SK-N-DZ (cell line): ENCODE results near the gene HNF1B.

Experiments used
- DNase-seq: peaks from one replicate; pipeline ENCODE4 v3.0.0-alpha.2; 2015; ENCODE audit warnings: low spot score

The HNF1B gene

DNA sequence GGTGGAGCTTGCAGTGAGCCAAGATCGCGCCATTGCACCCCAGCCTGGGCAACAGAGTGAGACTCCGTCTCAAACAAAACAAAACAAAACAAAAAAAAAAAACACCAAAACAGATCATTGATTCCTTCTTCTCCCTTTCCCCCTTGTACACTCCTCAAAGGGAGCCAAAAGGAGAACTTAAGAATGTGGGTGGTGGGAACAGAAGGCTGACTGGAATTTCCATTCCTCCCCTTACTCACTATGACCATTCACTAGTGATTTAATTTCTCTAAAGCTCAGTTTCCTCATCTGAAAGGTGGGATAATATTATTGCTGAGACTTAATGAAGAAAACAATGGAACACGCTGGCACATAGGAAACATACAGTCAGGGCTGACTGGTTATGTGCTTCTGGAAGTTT, 17.1 kb upstream of the HNF1B start:
- no peak for DNase-seq

DNA sequence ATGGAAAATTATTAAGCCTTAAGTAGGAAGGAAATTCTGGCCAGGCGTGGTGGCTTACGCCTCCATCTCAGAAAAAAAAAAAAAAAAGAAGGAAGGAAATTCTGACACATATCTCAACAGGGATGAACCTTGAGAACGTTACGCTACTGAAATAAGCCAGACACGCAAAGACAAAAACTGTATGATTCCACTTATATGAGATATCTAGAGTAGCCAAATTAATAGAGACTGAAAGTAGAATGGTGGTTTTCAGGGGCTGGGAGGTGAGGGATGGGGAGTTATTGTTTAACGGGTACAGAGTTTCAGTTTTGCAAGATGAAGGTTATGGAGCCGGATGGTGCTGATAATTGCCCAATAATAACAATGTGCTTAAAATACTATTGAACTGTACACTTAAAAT, 16.2 kb upstream of the HNF1B start:
- no peak for DNase-seq

GRCh38 chr17:37759014-37759637, 14.3 kb upstream of the HNF1B start:
- DNase-seq = no peak

- DNase-seq = no peak
Observed at GRCh38 chr17:37756051-37756450, 11.2 kb upstream of the HNF1B start.

DNA sequence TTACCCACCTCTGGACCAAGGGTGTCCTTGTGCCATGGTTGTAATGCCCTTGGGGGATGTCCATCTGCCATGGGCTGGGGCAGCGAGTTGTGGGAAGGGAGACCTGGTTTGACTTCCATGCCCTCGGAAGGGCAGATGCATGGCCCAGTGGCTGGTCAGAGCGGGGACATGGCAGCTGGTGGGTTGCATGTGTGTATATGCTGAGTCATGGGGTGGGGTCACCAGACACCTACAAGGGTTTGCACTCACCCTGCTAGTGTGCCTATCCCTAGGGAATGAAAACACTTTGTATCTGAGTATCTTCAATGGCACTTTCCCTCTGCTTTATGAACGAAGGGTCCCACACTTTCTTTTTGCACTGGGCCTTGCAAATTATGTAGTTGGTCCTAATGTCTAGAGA, 10.6 kb upstream of the HNF1B start:
- DNase-seq = no peak

GRCh38 chr17:37754363-37754762, 9.5 kb upstream of the HNF1B start:
- DNase-seq = no peak

DNA sequence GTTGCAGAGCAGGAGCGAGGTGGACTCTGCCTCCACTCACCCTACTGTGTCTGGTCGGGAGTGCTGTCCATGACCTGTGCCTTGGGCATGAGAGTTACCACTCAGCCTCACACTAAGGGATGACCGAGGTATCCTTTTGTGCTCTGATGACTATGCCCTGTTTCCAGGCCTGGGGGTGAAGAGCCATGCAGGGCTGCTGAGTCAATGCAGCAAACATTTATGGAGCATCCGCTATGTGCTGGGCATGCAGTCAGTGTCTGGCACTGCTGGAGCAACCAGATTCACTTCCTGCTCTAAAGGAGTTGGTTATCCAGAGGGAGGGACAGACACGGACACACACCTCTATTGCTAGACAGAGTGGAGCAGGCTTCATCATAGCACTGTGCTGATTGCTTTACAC, 7.6 kb upstream of the HNF1B start:
- DNase-seq = no peak

DNA sequence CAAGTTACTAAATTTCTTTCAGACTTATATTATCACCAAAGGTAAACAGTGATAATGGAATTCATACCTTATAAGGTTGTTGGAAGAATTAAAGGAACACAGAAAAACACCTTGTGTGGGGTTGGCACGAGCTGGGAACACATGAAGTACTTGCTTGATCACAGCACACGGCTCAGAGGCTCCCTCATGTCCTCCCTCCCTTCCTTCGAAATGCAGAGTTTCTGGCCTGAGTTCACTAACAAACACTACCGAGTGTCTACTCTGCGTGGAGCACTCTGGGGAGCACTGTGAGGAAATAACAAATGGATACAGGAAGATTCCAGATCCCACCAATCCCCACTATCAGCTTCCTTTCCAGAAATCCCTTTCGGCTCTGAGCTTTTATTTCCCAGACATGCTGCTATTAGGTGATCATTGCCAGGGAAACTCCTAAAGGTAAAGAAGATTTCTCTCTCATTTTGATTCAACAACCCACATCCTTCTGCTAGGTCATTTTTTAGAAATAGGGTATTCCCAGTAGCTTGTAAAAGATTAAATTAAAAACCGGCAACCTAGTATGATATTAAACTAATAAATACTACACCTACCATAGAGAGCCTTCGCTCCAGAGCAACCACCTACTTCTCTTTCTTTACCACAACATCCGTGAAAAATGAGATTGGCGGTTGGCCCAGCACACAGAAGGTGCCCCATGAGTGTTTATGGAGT, 6.1 kb upstream of the HNF1B start:
- DNase-seq = no peak

DNA sequence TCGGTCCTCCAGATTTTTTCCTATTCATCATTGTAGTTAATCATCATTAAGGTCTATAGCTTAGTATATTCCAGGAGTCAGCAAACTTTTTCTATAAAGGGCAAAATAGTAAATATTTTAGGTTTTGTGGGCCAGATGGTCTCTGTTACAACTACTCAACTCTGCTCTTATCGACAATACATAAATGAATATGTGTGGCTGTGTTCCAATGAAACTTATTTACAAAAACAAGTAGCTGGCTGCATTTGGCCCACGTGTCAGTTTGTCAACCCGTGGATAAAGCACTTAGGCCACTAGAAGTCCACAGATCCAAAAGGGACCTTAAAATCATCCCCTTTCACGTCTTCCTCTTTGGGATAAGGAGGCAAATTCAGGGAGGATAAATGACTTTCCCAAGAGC, 5.4 kb upstream of the HNF1B start:
- DNase-seq = no peak

DNA sequence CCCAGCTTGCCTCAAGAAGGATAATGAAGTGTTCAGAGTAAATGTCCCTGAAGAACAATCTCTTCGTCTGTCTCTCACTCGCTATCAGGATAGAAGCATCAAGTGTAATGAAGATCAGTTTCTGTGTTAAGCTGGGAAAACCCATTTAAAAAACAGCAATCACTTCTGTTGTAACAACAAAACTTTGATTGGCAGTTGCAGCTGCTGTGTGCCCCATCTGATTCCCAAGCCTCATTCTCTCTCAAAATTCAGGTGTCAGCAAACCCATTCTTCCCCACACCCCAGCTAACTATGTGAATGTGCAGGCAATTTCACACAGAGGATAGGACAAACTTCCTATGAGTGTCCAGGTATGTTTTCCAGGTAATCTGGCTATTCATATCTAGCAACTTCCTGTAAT, 2.4 kb upstream of the HNF1B start:
- DNase-seq = no peak

DNA sequence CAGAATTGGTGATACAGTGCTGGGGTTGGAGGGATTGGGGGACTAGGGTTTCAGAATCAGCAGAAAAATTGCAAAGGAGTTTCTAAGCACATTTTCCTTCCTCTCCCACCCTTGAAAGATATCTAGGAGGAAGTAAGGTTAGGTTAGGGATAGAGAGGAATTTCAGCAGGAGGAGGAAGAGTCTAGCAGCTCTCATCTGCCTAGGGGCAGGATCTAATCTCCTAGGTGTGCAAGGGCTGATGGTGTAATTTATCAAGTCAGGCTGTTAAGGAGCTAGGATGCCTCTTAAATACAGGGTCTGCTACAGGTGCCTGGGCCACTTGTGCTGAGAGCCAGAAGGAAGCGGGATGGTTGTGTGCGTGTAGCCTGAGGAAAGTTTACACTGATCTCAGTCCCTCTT, 1.8 kb upstream of the HNF1B start:
- no peak for DNase-seq

- no peak for DNase-seq
Observed at GRCh38 chr17:37745801-37746426, 1.1 kb upstream of the HNF1B start.

GRCh38 chr17:37744633-37744927, 279 bp downstream of the HNF1B start:
- no peak for DNase-seq

DNA sequence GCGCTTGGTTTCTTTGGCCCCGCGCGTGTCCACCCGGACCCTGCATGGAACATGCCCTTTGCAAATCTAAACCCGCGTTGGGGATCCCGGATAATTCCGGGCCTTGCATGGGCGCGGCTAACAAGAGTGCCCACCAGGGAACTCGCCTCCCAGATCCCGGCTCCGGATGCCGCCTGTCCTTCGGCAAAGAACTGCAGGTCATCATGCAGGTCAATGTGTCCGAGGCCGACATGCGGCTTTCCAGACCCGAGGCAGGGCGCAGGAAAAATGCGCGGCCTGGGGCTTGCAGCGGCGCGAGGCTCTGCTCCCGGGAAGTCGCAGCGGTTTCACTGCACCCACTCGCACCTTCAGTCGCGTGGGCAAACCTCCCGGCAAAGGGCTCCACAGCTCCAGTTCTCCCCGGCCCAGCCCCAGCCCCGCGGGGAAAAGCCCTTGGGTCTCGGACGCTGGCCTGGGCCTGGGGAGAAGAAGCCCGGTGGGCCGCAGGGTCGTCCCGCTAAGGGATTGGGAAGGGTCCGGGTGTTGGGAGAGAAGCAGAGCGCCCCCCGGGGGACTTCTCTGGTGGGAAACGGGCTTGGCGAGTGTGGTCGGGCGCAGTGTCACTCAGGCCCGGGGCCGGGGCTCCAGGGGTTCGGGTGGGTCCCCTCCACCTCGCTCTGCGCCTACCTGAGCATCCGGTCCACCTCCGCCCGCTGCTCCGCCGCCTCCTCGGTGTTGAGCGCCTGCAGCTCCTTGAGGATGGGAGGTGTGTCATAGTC, 805 bp downstream of the HNF1B start:
- DNase-seq = no peak

DNA sequence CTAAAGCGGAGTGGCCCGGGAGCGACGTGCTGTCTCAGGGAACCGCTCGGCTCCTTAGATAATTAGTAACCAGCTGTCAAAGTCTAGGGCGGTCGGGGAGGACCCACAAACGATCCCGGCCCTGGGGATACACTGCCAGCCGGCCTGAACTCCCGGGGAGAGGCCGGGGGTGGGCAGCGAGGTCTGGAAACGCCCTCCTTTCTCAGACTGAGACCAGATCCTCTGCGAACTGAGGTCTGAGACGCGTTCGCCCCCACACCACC, 1.3 kb downstream of the HNF1B start:
- no peak for DNase-seq

GRCh38 chr17:37742762-37743611, 1.9 kb downstream of the HNF1B start:
- no peak for DNase-seq

DNA sequence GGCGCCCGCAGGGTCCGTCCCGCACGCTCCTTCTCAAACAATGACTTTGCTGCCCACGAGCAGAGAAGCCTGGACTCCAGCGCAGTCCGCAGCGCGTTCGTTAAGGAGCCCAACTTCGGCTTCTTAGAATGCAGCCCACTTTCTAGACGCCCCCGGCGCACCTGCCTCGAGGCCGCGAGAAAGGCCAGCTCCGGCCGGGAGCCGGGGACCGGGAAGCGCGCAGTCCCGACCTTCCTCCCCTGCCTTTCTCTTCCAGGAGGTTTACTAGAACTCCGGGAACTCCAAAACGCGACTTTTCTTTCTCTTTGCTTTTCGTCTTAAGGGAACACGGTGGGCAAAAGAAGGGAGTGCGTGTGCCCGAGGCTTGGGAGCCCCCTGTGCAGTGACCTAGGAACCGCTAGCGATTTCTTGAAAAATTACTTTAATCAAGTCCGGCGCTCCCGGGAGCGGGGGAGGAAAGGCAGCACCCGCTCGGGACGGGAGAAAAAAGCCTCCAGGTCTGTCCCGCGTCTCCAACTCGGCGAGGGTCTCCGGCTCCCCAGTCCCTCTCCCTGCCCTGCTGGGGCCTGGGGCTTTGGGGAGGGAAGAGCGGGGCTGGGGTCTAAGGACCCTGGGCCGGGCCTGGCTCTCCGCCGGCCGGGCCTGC, 2.6 kb downstream of the HNF1B start:
- no peak for DNase-seq

DNA sequence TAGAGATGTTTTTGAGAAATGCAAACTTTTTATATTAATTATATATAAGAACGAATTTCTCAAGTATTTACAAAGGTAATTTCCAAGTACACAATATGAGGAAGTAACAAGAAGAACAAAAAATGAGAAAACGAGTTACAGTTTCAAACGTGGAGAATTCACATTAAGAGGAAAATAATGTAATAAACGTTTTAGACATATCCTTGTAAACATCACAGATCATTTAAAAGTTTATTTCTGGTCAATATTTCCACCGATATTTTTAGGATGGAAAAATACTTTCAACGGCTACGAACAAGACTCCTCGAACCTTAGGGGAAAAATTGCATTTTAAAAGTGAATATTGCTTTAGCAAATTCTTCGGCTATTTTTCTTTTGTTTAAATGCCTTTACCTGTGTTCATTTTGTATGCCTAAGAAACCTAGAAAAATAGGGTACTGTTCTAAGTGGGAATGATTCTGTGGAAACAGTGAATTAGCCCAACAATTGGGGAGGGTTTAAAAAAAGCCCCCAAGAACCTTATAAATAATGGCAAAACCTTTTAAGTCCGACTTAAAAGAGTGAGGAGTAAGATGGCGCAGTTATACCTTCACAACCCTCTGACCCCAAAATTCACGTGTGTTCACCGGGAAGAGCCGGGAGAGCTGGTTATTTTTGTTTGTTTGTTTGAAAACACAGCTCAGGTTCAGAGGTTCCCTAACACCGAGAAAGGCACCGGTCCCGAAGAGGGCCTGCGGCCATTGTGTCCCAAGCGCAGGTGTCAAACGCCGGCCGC, 3.3 kb downstream of the HNF1B start:
- DNase-seq = no peak

DNA sequence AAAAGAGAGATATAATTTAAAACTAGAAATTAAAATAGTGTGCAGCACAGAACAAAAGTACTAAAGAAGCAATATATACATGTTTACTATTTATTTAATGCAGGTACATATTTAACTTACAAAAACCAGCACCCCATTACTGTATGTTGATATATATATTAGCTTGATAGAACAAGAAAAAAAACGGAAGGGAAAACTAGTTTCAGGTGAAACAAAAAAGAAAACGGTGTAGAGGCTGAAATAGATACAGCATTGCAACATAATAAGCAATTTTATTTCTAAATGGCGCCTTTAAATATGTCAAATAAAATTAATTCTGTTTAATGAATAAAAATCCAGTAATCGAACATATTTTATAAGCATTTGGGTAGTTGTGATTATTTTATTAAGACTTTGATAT, 3.9 kb downstream of the HNF1B start:
- no peak for DNase-seq

DNA sequence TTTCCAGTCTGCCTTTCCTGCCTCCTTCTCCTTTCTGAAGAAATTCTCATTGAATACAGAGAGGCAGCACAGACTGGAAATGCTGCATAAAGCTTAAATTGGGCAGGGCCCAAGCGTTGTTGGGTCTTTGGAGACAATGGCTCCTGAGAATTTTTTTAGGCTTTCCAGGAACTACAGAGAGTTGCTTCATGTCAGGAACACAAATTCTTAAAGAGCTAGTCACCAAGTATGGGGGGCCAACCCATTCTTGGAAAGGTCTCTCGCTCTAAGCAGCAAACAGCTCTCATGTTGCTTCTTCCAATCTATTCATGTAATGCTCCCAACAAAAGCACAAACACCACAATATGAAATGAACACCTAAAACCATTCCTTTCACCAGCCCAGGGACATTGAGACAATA, 6.9 kb downstream of the HNF1B start:
- DNase-seq = no peak

GRCh38 chr17:37737081-37737480, 7.8 kb downstream of the HNF1B start:
- no peak for DNase-seq
